ENCODE data around the gene ZNF385C. TPM values are rescaled to one million over a fixed set of nuclear protein-coding genes. Genes with fewer than 3 reads are reported as not detected.

Gene ZNF385C
- total and polyA plus RNA-seq, 2 of the 13 experiments (the other 11 are each of a cell fraction or from before 2014, with no cell fraction given), result 2.3 to 6.1 TPM

DNA sequence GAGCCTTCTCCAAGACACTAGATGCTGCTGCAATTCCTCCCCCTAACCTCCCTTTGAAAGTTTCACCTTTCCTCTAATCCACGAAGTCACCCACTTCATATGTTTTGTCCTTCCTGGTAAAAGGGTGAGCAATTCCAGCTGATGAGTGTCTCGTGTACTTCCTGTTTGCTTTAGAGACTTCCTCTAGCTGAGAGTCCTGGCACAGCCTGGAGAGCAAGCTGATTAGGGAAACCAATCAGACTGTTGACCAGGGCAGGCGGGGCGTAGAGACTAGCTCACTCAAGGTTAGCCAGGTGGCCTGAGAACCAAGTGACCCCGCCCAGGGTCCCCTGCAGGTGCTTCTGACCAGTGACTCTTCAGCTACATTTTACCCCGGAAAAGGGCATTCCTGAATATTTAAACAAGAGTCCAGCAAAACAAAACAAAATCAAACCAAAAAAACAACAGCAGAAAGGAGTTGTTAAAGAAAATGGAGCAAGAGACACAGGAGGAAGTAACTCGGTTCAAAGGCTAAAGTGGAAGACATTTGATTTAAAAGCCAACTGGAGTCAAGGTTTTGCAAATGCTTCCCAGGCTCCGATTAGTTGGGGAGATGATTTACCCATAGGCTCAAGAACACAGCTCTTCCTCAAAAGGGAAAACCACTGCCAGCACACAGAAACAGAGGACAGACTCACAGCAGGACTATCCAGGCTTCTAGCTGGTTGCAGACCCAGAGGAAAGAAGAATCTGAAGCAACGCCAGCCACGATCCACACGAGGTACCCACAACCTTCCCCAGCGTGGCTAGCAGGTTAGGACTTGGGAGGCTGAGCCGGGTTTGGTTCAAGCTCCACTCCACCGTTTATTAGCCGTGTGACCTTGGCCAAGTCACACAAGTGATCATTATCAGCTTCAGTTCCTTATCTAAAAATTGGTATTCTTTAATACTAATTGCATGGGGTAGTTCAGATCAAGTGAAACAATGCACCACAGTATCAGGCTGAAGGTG, 37.7 kb upstream of the ZNF385C start (continued):
- TF ChIP-seq HDAC2 (CRISPR knock-in tag; IDR thresholded peaks at IDR 0.05), result peak; percentile 78
- TF ChIP-seq NFRKB (IDR thresholded peaks at IDR 0.05), result no peak
- TF ChIP-seq, protein P1, sequence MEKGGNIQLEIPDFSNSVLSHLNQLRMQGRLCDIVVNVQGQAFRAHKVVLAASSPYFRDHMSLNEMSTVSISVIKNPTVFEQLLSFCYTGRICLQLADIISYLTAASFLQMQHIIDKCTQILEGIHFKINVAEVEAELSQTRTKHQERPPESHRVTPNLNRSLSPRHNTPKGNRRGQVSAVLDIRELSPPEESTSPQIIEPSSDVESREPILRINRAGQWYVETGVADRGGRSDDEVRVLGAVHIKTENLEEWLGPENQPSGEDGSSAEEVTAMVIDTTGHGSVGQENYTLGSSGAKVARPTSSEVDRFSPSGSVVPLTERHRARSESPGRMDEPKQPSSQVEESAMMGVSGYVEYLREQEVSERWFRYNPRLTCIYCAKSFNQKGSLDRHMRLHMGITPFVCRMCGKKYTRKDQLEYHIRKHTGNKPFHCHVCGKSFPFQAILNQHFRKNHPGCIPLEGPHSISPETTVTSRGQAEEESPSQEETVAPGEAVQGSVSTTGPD (CRISPR knock-in tag; IDR thresholded peaks at IDR 0.05), result no peak; the same call in 1 of the 2 replicates
- TF ChIP-seq, protein P2, sequence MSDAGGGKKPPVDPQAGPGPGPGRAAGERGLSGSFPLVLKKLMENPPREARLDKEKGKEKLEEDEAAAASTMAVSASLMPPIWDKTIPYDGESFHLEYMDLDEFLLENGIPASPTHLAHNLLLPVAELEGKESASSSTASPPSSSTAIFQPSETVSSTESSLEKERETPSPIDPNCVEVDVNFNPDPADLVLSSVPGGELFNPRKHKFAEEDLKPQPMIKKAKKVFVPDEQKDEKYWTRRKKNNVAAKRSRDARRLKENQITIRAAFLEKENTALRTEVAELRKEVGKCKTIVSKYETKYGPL (CRISPR knock-in tag; IDR thresholded peaks at IDR 0.05), result no peak
- TF ChIP-seq, protein P3, sequence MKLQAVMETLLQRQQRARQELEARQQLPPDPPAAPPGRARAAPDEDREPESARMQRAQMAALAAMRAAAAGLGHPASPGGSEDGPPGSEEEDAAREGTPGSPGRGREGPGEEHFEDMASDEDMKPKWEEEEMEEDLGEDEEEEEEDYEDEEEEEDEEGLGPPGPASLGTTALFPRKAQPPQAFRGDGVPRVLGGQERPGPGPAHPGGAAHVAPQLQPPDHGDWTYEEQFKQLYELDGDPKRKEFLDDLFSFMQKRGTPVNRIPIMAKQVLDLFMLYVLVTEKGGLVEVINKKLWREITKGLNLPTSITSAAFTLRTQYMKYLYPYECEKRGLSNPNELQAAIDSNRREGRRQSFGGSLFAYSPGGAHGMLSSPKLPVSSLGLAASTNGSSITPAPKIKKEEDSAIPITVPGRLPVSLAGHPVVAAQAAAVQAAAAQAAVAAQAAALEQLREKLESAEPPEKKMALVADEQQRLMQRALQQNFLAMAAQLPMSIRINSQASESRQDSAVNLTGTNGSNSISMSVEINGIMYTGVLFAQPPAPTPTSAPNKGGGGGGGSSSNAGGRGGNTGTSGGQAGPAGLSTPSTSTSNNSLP (IDR thresholded peaks at IDR 0.05; ENCODE audit: low read depth, low read length), result no peak
- TF ChIP-seq PCBP1 (IDR thresholded peaks at IDR 0.05; ENCODE audit: borderline replicate concordance, low read depth, low read length), result no peak
- no peak for TF ChIP-seq DNMT3B (CRISPR knock-in tag; conservative IDR thresholded peaks at IDR 0.05)
- no peak for TF ChIP-seq NR0B2 (CRISPR knock-in tag; IDR thresholded peaks at IDR 0.05)
- peak; percentile 35; the same call in 1 of the 2 replicates for TF ChIP-seq DMAP1 (CRISPR knock-in tag; IDR thresholded peaks at IDR 0.05)
- TF ChIP-seq NR2C2 (CRISPR knock-in tag; IDR thresholded peaks at IDR 0.05; ENCODE audit: borderline replicate concordance), result peak; percentile 66; the same call in 1 of the 2 replicates
- no peak for TF ChIP-seq ZNF224 (CRISPR knock-in tag; IDR thresholded peaks at IDR 0.05)
- no peak for TF ChIP-seq NCOA5 (CRISPR knock-in tag; IDR thresholded peaks at IDR 0.05)
- TF ChIP-seq ZMYM4 (CRISPR knock-in tag; IDR thresholded peaks at IDR 0.05), result peak; percentile 37; the same call in 1 of the 2 replicates
- TF ChIP-seq KDM1A (CRISPR knock-in tag; IDR thresholded peaks at IDR 0.05), result no peak
- TF ChIP-seq POLR2AphosphoS2 (IDR thresholded peaks at IDR 0.05; ENCODE audit: low read depth, low read length), result no peak
- no peak for TF ChIP-seq TRIM24 (CRISPR knock-in tag; IDR thresholded peaks at IDR 0.05)
- TF ChIP-seq JUND (CRISPR knock-in tag; IDR thresholded peaks at IDR 0.05), result 0 out of 2 replicates have a peak, but pooled peaks have one; percentile 14
- no peak for TF ChIP-seq ZFAT (CRISPR knock-in tag; conservative IDR thresholded peaks at IDR 0.05)
- 0 out of 2 replicates have a peak, but pooled peaks have one; percentile 40 for TF ChIP-seq ZNF264 (CRISPR knock-in tag; IDR thresholded peaks at IDR 0.05)
- TF ChIP-seq ZNF337 (CRISPR knock-in tag; IDR thresholded peaks at IDR 0.05; ENCODE audit: borderline replicate concordance, low read depth), result no peak
- TF ChIP-seq DZIP1 (CRISPR knock-in tag; IDR thresholded peaks at IDR 0.05), result no peak
- TF ChIP-seq IKZF4 (CRISPR knock-in tag; IDR thresholded peaks at IDR 0.05; ENCODE audit: borderline replicate concordance, low read depth, not compliant biosample characterization), result no peak
- no peak for TF ChIP-seq ZNF83 (CRISPR knock-in tag; IDR thresholded peaks at IDR 0.05; ENCODE audit: borderline replicate concordance)
